NCI-H1417 treated with DMSO at 0.1 percent for 48 hours (cell line): ENCODE results near the gene NLRC3.
A peak's percentile ranks its signal among the peaks of the same experiment; 100 is the strongest.
"Not testable (repeated sequence)": the region's sequence is repeated elsewhere in the genome, so short reads cannot be mapped to it uniquely, and the experiment has no call there.

ENCODE experiments used
- DNase-seq: peaks from one replicate; lab custom pipeline; 2025; lab: John Stamatoyannopoulos, UW

Gene NLRC3

GRCh38 chr16:3577302-3577752, at the start of gene NLRC3:
TSS of gene NLRC3 (minus strand) at chr16:3577403. CDS start at chr16:3565036, 12,367 bp downstream.
- DNase-seq: no peak

- DNase-seq: no peak
Measured at GRCh38 chr16:3625911-3626732, 48.9 kb upstream of the NLRC3 start.

GRCh38 chr16:3625331-3625730, 48.1 kb upstream of the NLRC3 start:
- DNase-seq: no peak

- DNase-seq: no peak
Measured at GRCh38 chr16:3623642-3624041, 46.4 kb upstream of the NLRC3 start.

GRCh38 chr16:3618769-3619141, 41.6 kb upstream of the NLRC3 start:
- no peak for DNase-seq

GRCh38 chr16:3612510-3613466, 35.6 kb upstream of the NLRC3 start:
- no peak for DNase-seq

GRCh38 chr16:3611146-3611975, 34.2 kb upstream of the NLRC3 start, which contains the start of gene SLX4:
TSS of gene SLX4 (minus strand) at chr16:3611606. CDS start at chr16:3608964, 2,642 bp downstream.
- DNase-seq: peak; percentile 60

- no peak for DNase-seq
Measured at GRCh38 chr16:3610698-3611145, 33.5 kb upstream of the NLRC3 start.

- no peak for DNase-seq
Measured at GRCh38 chr16:3609895-3610697, 32.9 kb upstream of the NLRC3 start.

GRCh38 chr16:3608976-3609375, 31.8 kb upstream of the NLRC3 start:
- not testable (repeated sequence) for DNase-seq

GRCh38 chr16:3608069-3608468, 30.9 kb upstream of the NLRC3 start:
- DNase-seq: no peak

GRCh38 chr16:3607634-3608033, 30.4 kb upstream of the NLRC3 start:
- DNase-seq: no peak

GRCh38 chr16:3607161-3607560, 30.0 kb upstream of the NLRC3 start:
- no peak for DNase-seq

- no peak for DNase-seq
Measured at GRCh38 chr16:3606441-3606840, 29.2 kb upstream of the NLRC3 start.

GRCh38 chr16:3602320-3602653, 25.1 kb upstream of the NLRC3 start:
- no peak for DNase-seq

GRCh38 chr16:3601614-3602319, 24.6 kb upstream of the NLRC3 start:
- no peak for DNase-seq

GRCh38 chr16:3599922-3600321, 22.7 kb upstream of the NLRC3 start:
- DNase-seq: no peak

- DNase-seq: no peak
Measured at GRCh38 chr16:3599121-3599520, 21.9 kb upstream of the NLRC3 start.

GRCh38 chr16:3598236-3598635, 21.0 kb upstream of the NLRC3 start:
- DNase-seq: no peak

GRCh38 chr16:3597676-3598075, 20.5 kb upstream of the NLRC3 start:
- DNase-seq: no peak
